Raji (cell line): ENCODE measurements around the gene MEIOC.

ENCODE experiments used
- POLR2A ChIP-seq: IDR thresholded peaks from 2 replicates; pipeline ENCODE4 v1.6.1; 2011; ENCODE audit warnings: low read depth, low read length, control low read depth; ENCODE audit not compliant: insufficient read depth

MEIOC gene

DNA sequence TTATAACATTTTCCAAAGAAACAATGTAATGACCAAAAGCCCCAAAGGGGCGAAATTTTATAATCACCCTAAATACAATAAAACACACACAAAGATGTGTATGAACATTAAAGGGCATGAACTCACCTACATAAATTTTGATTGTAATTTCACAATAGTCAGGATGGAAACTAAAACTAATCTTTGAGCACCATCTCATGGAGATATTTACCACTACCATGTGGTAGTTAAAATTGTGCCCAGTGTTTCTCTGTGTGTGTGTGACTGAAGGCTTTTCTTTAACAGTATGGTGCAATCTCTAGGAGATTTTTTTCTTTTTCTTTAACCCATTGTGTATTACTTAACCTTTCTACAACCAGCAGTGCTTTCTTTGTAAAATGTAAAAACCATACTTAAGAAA lies 19.7 kb upstream of the MEIOC start:
- TF ChIP-seq POLR2A: no peak

GRCh38 chr17:44637066-44637465 lies 19.2 kb upstream of the MEIOC start:
- no peak for TF ChIP-seq POLR2A

- no peak for TF ChIP-seq POLR2A
These were observed 13.4 kb upstream of the MEIOC start for GRCh38 chr17:44642834-44643233.

DNA sequence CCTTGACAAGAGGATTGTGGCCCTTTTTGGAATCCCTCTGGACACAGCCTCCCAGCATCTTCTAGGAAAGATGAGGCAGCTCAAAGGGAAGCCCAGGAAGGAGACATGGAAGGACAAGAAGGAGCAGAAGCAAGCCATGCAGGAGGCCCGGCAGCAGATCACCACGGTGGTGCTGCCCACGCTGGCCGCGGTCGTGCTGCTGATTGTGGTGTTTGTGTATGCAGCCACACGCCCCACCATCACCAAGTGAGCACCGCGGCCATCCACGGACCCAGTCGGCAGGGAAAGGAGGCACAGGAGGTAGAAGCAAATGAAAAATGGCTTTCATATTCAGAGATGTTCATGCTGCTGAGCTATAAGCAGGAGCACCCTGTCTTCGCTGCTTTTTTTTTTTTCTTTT lies 10.9 kb upstream of the MEIOC start:
- TF ChIP-seq POLR2A: no peak

- no peak for TF ChIP-seq POLR2A
These were observed 10.0 kb upstream of the MEIOC start for GRCh38 chr17:44646280-44646679.

GRCh38 chr17:44647736-44648135 lies 8.5 kb upstream of the MEIOC start:
- TF ChIP-seq POLR2A: no peak

DNA sequence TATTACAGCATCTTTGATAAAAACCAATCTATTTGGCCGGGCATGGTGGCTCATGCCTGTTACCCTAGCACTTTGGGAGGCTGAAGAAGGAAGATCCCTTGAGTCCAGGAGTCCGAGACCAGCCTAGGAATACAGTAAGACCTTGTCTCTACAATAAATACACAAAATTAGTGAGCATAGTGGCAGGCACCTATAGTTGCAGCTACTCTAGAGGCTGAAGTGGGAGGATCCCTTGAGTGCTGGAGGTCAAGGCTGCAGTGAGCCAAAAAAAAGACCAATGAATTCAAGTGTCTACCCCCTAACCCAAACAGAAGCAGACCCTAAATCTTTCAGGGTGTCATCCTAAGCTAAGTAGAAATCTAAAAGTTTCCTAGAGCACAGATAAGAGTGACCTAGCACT lies 7.3 kb upstream of the MEIOC start:
- TF ChIP-seq POLR2A: no peak

GRCh38 chr17:44651228-44651627 lies 5.0 kb upstream of the MEIOC start:
- TF ChIP-seq POLR2A: no peak

- TF ChIP-seq POLR2A: no peak
These were observed 3.5 kb upstream of the MEIOC start for GRCh38 chr17:44652727-44653126.

DNA sequence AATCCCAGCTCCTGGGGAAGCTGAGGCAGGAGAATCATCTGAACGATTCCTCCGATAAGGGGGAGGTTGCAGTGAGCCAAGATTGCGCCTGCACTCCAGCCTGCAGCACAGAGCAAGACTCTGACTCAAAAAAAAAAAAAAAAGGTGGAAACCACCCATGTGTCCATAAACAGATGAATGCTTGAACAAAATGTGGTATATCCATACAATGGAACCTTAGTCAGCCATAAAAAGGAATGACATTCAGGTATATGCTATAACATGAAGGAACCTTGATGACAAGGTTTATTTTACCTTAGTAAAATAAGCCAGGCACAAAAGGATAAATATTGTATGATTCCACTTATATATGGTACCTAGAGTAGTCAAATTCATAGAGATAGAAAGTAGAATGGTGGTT lies 2.9 kb upstream of the MEIOC start:
- no peak for TF ChIP-seq POLR2A

GRCh38 chr17:44653954-44654353 lies 2.3 kb upstream of the MEIOC start:
- TF ChIP-seq POLR2A: no peak

DNA sequence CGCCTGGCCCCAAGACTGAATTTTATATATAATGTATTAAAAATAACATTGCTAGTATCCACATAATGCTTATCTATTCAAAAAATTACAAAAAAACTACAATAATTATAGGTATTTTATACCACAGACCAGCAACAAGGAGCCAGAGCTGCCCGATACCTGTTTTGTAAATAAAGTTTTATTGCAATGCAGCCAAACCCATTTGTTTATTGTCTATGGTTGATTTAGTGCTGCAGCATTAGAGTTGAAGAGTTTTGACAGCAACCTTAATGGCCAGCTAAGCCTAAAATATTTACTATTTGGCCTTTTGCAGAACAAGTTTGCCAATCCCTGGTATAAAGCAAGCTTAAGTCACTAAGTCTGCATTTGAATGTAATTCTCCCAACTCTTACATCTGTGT lies 5.6 kb downstream of the MEIOC start:
- TF ChIP-seq POLR2A: no peak

DNA sequence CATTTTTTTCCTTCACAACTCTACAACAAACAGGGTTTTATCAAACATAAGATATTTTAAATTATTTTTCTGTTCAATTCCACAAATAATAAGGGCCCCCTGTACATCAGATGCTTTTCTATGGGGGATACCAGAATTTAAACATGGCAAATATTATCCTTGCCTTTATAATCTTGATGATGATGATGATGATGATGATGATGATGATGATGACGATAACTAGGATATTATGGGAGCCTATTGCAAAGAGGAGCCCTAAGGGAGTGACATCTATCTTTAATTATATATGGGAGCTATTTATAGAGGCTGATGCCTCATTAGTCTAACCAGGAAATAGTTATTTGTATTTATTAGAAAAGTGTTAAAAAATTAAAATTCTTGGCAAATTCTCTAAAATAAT lies 6.8 kb downstream of the MEIOC start:
- TF ChIP-seq POLR2A: no peak

GRCh38 chr17:44664867-44665266 lies 8.6 kb downstream of the MEIOC start:
- TF ChIP-seq POLR2A: no peak

GRCh38 chr17:44666006-44666405 lies 9.7 kb downstream of the MEIOC start:
- TF ChIP-seq POLR2A: no peak

- TF ChIP-seq POLR2A: no peak
These were observed 16.3 kb downstream of the MEIOC start for GRCh38 chr17:44672479-44673093.

GRCh38 chr17:44673893-44674292 lies 17.6 kb downstream of the MEIOC start:
- no peak for TF ChIP-seq POLR2A
